Measurements from ENCODE around the gene TYMP.

TYMP gene

DNA sequence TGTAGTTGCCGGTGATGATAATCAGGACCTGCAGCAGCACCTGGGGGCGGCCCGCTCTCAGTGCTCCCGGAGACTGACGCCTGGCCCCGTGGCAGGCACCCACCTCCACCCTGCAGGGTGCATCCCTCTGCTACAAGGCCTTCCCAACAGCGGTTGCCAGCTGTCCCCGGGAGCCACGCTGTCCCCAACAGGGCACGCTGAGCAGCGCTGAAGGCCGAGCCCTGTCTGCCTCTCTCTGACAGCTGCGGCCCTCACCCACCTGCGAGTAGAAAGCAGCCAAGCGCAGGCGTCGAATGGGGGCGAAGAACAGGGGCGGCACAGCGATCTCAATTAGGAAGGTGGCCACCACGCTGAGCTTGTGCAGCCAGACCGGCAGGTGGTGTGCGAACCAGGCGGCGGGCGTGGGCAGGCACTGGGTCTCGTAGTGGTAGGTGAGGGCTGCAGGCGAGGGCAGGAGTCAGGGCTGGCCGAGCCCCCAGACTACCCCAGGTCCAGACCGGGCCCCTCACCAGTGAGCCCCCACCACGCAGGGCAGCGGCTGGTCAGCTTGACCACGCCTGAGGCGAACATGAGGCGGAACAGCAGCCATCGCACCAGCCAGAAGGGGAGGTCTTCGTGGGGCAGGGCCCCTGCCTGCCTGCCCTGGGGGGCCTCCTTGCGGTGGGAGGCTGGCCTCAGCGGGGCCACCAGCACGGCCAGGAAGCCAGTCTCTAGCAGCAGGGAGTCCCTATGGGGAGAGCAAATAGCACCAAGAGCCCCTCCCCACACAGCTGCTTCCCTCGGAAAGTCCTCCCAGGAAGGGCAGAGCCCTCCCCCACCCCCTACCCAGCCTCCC, 23.8 kb downstream of the TYMP start:
- no peak for DNase-seq (ENCODE audit: low spot score)
- in situ Hi-C loops (cut with MboI; ENCODE audit: low sequenced_read_pairs, unreplicated experiment), result no loop called here
- TF ChIP-seq, protein P1, sequence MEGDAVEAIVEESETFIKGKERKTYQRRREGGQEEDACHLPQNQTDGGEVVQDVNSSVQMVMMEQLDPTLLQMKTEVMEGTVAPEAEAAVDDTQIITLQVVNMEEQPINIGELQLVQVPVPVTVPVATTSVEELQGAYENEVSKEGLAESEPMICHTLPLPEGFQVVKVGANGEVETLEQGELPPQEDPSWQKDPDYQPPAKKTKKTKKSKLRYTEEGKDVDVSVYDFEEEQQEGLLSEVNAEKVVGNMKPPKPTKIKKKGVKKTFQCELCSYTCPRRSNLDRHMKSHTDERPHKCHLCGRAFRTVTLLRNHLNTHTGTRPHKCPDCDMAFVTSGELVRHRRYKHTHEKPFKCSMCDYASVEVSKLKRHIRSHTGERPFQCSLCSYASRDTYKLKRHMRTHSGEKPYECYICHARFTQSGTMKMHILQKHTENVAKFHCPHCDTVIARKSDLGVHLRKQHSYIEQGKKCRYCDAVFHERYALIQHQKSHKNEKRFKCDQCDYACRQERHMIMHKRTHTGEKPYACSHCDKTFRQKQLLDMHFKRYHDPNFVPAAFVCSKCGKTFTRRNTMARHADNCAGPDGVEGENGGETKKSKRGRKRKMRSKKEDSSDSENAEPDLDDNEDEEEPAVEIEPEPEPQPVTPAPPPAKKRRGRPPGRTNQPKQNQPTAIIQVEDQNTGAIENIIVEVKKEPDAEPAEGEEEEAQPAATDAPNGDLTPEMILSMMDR (IDR thresholded peaks at IDR 0.05; ENCODE audit: borderline replicate concordance, control extremely low read depth, extremely low read depth, insufficient read depth, missing control alignments), result no peak

DNA sequence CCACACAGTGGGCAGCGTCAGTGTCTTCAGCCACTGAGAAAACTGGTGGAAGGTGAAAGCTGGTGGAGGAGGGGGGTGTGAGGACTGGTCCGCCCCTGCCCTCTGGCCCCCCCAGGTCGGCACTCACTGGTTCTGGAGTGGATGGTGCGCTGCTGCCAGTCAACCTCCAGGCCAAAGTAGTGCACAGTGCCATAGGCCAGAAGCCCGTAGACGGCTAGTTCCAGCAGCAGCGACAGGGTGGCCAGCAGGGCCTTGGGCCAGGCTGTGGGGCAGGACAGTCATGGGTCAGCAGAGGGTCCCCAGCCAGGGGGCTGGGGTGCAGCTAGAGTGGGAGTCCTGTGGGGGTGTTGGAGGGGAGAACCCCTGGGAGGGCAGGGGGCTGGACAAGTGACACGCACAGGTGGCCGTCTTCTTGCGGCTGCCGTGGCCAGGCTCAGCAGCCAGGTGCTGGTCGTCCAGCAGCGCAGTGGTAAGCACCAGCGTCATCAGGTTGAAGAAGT, 24.5 kb downstream of the TYMP start:
- no peak for DNase-seq (ENCODE audit: low spot score)
- in situ Hi-C loops (cut with MboI; ENCODE audit: low sequenced_read_pairs, unreplicated experiment), result no loop called here
- TF ChIP-seq, protein P1 (IDR thresholded peaks at IDR 0.05; ENCODE audit: borderline replicate concordance, control extremely low read depth, extremely low read depth, insufficient read depth, missing control alignments), result no peak

DNA sequence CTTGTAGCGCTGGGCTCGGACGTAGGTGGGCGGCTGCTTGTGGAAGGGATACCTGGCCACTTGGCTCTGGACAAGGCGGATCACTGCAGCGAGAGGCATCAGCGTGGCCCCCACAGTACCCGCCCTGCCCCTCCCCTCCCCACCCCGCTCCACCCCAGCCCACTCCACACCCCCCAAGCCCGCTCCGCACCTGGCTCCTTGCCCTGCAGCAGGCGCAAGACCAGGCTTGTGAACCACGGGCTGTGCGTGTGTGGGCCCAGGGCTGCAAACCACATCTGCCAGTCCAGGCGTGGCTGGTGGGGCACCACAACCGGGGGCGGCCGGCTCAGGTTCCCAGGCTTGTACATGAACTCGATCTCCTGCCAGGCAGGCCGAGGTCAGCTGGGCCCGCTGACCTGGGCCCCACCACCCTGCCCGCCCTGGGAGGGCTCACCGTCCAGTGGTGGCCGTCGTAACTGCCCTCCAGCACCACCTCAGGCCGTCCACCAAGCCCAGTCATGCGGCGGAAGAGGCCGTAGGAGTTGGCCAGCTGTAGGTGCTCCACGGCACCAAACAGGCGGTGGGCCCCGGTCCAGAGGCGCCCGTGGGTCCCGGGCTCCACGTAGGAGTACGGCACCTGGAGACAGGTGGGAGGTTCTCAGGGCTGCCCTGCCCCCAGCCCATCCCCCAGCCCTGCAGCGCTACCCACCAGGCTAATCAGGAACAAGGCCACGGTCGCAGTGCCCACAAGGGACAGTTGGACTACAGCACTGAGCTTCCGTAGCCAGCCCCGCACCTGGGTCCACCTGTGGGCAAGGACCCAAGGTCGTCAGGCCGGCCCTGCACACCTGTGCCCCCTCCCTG, 25.2 kb downstream of the TYMP start:
- in situ Hi-C loops (cut with MboI; ENCODE audit: low sequenced_read_pairs, unreplicated experiment), result no loop called here

DNA sequence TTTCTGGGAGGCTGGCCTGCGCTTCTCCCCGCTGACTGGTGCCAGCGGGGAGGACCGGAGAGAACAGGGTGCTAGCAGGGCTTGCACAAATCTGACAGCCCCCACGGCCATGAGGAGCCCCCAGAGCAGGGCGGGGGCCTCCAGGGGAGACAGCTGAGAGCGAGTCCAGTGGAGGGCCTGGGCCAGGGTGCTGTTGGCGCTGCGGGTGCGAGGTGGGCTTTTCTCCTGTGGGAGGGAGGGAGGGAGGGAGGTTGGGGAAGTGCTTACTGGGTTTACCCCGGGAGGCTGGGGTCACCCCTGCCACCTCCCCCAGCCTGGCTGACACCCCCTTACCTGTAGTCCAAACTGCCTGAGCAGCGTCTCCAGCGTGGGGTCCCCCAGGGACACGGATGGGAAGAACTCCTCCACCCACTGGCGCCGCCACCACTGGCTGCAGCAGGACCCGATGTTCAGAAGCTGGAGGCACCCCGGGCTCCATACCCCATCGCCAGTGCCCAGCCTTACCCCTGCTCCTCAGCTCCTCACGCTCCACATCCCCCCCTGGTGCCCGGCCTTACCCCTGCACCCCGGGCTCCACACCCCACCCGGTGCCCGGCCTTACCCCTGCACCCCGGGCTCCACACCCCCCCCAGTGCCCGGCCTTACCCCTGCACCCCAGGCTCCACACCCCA, 26.2 kb downstream of the TYMP start:
- DNase-seq (ENCODE audit: low spot score), result no peak
- TF ChIP-seq, protein P1 (IDR thresholded peaks at IDR 0.05; ENCODE audit: borderline replicate concordance, control extremely low read depth, extremely low read depth, insufficient read depth, missing control alignments), result no peak
- in situ Hi-C loops (cut with MboI; ENCODE audit: low sequenced_read_pairs, unreplicated experiment), result no loop called here

More for the DNA sequence above, 25.2 kb downstream of the TYMP start:
- no peak for DNase-seq (ENCODE audit: low spot score)
- TF ChIP-seq, protein P1 (IDR thresholded peaks at IDR 0.05; ENCODE audit: borderline replicate concordance, control extremely low read depth, extremely low read depth, insufficient read depth, missing control alignments), result no peak

DNA sequence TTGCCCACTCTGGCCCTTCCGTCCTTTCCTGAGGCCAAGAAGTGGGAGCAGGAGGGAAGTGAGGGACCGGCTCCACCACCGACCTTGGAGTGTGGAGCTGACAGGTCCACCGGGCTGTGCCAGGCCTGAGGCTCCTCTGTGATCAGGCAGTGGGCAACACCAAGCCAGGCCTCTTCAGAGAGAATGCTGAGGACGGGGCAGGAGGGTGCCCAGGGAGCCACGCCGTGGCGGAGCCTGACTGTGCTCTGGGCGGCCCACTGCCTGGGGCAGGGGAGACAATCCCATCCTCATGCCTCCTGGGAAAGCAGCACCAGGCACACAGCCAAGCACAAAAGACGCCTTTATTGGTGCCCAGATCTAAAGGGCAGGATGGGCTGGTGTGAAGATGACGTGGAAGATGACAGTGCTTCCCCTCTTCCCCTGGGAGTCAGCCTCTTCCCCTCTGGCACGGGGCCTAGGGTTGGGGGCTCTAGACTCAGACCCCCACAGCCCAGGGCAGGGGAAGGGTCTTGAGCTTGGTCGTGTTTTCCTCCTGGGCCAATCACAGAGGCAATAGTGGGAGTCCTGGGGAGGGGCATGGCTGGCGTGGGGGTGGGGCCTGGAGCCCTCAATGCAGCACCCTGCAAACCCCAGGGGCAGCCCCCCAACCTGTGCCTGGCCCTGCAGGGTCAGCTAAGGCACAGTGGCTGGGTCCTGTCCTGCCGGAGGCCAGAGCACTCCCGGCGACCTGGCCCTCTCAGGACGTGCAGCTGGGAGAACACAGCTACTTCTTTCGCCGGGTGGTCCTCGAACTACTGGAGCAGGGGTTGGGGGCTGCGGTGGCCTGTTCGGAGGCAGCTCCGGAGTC, 27.0 kb downstream of the TYMP start:
- in situ Hi-C loops (cut with MboI; ENCODE audit: low sequenced_read_pairs, unreplicated experiment), result no loop called here
- TF ChIP-seq, protein P1 (IDR thresholded peaks at IDR 0.05; ENCODE audit: borderline replicate concordance, control extremely low read depth, extremely low read depth, insufficient read depth, missing control alignments), result no peak
- DNase-seq (ENCODE audit: low spot score), result no peak

All from GM13976 (cell line).